GM18858 (cell line): ENCODE results near the gene IBTK.
A peak's percentile ranks its signal among the peaks of the same experiment; 100 is the strongest.
"Not testable (repeated sequence)": the region's sequence is repeated elsewhere in the genome, so short reads cannot be mapped to it uniquely, and the experiment has no call there.

ENCODE experiments used
- ATAC-seq: cut with Tn5 transposase; IDR thresholded peaks from one replicate; pipeline ENCODE4 v1.9.1; 2021; ENCODE audit not compliant: unreplicated experiment

The IBTK gene, protein sequence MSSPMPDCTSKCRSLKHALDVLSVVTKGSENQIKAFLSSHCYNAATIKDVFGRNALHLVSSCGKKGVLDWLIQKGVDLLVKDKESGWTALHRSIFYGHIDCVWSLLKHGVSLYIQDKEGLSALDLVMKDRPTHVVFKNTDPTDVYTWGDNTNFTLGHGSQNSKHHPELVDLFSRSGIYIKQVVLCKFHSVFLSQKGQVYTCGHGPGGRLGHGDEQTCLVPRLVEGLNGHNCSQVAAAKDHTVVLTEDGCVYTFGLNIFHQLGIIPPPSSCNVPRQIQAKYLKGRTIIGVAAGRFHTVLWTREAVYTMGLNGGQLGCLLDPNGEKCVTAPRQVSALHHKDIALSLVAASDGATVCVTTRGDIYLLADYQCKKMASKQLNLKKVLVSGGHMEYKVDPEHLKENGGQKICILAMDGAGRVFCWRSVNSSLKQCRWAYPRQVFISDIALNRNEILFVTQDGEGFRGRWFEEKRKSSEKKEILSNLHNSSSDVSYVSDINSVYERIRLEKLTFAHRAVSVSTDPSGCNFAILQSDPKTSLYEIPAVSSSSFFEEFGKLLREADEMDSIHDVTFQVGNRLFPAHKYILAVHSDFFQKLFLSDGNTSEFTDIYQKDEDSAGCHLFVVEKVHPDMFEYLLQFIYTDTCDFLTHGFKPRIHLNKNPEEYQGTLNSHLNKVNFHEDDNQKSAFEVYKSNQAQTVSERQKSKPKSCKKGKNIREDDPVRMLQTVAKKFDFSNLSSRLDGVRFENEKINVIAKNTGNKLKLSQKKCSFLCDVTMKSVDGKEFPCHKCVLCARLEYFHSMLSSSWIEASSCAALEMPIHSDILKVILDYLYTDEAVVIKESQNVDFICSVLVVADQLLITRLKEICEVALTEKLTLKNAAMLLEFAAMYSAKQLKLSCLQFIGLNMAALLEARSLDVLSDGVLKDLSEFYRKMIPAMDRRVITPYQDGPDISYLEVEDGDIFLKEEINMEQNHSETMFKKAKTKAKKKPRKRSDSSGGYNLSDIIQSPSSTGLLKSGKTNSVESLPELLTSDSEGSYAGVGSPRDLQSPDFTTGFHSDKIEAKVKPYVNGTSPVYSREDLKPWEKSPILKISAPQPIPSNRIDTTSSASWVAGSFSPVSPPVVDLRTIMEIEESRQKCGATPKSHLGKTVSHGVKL (N-terminal part only)

DNA sequence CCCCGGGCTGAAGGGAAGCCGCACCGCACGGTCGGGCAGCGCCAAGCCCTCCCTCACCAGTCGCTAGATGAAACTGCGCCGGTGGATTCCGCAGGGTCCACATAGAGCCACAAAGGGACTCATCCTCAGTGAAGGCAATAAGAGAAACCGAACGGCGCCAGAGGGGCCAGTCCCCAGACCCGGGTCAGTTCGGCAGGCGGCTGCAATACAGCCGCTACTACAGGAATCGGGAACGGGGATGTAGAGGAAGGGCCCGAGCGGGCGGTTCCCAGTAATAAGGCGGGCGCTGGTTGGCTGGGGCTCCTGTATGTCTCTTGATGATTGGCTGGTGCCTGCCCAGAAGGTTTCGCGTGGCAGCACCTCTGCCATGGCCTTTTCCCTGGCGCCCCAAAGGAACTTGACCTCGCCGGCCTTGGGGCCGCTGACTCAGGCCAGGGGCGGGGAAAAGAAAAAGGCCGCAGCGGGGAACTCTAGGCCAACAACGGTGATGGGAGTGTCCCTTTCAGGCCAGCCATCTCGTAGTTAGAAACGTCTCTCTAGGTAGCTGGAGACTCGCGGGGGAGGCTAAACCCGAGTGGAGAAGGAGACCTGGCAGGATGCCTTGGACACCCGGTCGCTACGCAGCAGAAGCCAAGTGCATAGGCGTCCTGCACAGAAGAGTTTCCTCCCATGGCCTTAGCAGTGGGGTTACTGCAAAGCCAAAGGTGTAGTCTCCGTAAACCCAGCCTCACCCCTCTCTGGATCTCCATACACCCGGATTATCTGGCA is at the start of gene IBTK:
IBTK (minus strand) TSS at position 240 of the 768 bp plus-strand sequence. CDS start 7,258 bp downstream, outside the sequence.
- ATAC-seq = peak; percentile 79

DNA sequence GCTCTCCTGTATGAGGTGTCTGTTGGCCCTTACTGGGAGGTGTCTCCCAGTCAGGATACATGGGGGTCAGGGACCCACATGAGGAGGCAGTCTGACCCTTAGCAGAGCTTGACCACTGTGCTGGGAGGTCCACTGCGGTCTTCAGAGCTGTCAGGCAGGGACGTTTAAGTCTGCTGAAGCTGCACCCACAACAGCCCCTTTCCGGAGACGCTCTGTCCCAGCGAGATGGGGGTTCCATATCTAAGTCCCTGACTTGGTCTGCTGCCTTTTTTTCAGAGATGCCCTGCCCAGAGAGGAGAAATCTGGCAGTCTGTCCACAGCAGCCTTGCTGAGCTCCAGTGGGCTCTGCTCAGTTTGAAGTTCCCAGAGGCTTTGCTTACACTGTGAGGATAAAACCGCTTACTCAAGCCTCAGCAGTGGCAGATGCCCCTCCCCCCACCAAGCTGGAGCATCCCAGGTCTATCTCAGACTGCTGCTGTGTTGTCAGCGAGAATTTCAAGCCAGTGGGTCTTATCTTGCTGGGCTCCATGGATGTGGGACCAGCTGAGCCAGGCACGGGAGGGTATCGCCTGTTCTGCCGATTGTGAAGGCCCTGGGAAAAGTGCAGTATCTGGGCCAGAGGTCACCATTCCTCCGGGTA is 36.3 kb upstream of the IBTK start:
- no peak for ATAC-seq

DNA sequence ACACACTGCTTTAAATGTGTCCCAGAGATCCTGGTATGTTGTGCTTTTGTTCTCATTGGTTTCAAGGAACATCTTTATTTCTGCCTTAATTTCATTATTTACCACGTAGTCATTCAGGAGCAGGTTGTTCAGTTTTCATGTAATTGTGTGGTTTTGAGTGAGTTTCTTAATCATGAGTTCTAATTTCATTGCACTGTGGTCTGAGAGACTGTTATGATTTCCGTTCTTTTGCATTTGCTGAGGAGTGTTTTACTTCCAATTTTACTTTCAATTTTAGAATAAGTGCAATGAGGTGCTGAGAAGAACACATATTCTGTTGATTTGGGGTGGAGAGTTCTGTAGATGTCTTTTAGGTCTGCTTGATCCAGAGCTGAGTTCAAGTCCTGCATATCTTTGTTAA is 34.0 kb upstream of the IBTK start:
- not testable (repeated sequence) for ATAC-seq

DNA sequence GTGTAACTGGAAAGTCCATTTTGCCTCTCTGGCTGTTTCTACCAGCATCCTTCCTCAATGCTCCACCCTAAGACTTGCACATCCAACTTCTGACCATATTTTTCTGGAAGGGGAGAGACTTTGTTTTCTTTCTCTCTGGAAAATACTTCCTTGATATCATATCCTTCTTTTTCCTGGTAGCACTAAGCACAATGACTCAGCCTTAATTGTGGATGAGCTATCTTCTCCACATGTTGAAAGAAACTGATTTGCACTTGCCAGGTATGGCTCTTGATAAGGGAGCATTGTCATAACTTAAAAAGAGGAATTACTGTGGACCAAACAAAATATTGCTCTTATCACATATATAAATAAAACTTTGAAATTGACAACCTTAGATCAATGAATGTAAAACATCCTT is 30.1 kb upstream of the IBTK start:
- ATAC-seq = no peak

DNA sequence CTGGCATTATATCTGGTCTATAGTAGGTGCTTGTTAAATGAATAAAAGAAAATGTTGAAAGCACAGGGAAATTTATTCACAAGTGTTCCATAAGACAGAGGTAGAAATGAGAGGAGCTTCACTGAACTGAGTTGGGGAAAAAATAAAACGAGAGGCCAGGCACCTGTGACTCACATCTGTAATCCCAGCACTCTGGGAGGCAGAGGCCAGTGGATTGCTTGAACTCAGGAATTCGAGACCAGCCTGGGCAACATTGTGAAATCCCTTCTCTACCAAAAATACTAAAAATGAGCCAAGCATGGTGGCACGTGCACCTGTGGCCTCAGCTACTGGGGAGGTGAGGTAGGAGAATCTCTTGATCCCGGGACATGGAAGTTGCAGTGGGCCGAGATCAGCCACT is 28.1 kb upstream of the IBTK start:
- ATAC-seq = no peak

DNA sequence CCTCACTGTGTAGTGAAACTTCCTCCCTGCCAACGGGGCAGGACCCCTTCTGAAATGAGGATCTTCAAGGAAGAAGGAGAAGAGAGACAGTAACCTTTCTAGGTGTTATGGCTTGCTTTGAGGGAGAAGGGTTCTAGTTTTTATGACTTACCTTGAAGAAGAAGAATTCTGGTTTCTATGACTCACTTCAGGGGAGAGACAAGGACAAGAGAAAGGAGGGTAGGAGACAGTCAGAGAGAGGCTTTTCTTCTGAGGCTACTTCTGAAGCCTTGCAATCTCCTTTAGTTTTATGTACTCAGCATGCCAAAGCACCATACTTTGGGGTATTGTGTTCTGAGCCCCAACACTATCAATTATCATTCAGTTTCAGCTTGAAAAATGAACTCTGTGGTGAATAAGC is 25.8 kb upstream of the IBTK start:
- no peak for ATAC-seq

DNA sequence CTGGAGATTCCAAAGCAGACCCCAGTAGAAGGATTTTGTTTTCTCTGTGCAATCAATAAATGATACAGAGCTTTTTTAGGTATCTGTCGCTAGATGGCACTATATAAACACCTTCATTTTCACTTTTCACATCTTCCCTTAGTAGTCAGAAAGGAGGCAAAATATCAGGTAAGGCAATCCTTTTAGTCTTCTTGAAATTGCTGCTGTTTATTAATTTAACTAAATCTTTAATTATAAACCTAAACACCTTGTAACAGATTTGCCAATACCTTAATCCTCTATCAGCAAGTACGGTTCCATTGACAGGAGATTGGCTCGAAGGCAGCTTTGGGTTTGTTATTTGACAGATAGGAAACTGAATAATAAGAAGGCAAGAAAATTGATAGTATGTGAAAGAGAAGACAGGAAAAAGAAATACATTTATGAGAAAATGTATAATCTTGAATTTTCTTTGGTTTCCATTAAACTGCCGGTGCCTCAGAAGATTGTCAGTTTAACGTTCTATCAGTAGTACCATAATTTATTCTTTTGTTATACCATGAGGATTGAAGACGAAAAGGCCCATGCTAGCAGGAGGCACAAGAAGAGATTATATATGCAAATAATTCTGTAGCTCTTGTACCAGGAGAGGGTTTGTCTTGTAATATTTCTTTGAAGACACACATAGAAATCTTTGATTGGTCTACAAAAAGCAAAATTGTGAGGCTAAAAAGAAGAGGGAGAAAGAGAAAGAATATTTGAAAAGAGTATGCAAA is 23.5 kb upstream of the IBTK start:
- peak; percentile 64 for ATAC-seq

DNA sequence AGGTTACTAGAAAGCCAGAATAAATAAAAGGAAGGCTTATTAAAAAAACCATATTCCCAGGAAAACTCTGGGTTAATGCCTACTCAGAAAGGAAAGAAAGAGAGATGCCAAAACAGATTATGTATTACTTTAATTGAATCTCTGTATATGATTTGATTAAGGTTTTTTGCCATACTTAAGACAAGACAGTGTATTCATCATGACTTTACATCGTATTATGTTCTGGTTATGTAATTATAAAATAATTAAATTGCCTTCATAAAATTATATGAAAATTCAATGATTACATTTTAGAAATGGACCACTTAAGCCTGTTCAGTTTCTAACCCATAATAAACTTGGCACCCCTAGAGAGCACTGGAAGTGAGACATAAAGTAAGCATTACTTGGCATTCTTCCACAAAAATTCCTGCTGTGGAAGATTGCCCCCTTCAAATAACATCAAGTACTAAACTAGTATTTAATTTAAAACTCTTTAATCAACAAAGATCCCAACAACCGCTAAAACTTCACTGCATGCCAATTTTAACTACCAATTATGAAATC is 20.8 kb upstream of the IBTK start:
- no peak for ATAC-seq

DNA sequence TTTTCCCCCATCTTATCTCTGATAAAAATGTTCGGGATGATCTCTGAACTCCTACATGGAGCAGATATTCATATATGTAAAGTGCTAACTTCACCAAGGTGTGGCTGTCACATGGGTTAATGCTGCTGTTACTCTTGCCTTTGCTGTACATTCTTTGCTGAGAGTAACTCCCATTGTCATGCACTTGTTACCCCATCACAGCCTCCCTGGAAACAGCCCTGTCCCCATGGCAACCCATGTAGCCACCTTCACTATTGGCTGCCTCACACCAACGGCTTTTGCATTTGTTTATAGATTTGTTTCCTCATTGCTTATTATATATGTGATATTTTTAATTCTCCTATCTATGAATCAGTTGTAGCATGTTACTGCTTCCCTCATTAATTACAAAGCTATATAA is 17.3 kb upstream of the IBTK start:
- no peak for ATAC-seq

DNA sequence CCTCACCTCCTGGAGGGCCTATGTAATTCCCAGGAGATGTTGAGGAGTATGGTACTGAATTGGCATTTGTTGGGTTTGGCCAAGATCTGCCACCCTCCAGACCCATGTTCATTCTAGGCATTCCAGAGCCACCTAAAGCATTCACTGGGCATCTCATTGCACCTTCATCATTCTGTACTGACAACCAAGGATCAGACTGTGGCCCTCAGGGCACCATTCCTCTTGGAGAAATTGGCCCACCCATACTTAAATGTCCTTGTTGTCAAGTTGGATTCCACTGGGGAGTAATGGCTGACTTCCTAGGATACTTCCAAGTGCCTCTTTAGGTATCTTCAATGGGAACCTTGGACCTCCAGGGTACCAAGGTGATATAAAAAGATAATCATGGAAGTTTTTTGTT is 16.8 kb upstream of the IBTK start:
- ATAC-seq = no peak

DNA sequence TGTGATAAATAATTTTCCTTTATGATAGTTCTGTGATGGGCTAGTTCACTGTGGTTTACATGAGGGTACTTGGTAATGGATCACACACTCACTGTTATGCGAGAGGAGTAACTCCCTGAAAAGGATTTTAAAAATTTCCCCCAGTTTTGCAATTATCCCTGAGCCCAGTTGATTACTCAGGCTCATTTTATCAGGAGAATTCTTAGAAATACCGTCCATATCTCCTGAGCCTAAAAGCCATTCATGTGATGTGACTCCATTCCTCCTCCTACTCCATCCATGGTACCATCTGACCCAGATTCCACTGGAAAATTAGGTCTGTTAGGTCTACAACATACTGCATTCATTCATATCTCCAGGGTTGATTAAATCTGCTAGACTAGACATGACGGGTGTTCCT is 16.4 kb upstream of the IBTK start:
- ATAC-seq = no peak

DNA sequence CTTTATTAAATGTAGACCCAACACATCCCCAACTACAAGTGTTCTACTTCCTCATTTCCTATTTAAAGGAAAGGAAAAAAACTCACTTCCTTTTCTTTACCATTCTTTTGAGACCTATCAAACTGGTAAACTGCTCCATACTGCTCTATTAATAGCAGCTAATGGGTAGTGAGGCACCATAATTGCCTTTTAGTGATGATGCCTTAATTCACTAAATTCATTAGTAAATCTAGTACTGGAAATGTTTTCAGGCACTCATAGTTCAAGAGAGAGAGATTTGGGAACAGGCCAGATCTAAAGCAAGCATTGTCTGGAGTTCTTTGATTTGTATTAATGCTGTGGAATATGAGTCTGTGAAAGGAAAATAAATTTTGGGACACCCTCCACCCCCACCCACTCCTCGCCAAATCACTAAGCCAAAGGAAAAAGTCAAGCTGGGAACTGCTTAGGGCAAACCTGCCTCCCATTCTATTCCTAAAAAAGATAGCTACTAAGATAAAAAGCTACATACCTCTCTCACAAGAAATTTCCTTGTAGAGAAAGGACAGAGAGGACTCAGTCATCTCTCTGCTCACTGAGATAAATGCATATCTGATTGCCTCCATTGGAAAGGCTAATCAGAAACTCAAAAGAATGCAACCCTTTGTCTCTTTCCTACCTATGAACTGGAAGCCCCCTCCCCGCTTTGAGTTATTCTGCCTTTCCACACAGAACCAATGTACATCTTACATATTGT is 13.6 kb upstream of the IBTK start:
- ATAC-seq = no peak

DNA sequence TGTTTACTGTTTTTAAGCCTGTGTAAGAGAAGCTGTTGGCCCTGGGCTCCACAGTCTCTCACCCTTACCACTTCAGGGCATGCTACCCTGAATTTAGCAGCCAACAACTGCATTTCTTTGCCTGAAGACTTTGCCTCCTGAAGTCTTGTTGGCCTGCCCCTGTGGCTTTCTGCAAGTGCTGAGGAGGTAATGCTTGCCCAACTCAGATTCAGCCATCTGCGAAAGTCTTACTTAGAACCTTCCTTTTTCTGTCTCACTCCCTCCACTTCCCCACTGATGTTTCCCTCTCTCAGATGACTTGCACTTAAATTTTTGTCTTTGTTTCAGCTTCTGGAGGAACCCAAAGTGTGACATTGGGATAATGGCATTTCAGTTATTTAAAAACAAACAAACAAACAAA is 11.8 kb upstream of the IBTK start:
- no peak for ATAC-seq

DNA sequence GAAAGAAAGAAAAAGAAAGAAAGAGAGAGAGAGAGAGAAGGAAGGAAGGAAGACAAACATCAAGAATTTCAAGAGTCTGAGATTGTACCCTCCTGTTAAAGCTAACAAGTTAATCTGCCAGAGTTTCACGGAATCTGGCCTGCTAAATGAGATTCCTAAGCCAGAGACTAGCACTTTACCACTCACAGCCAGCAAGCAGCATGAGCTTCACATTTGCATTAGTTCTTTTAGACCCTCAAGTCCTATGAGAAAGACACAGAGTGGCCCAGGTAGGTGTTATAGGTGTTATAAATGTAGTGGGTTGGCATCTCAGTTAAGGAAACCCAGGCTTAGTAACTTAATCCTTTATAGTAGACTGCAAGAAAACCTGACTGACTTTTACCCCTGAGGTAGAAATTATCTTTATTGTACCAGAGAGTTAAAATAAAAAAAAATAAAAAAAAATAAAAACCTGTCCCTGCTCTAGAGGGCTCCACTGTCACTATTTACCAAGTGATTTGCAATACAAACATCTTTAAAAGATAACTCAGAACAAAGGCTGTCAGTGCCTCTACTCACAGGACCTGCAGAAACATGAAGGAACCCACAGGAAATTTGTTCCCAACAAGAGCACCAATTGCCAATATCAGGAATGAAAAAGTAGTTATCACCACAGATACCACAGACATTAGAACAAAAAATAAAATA is 9.7 kb upstream of the IBTK start:
- no peak for ATAC-seq

DNA sequence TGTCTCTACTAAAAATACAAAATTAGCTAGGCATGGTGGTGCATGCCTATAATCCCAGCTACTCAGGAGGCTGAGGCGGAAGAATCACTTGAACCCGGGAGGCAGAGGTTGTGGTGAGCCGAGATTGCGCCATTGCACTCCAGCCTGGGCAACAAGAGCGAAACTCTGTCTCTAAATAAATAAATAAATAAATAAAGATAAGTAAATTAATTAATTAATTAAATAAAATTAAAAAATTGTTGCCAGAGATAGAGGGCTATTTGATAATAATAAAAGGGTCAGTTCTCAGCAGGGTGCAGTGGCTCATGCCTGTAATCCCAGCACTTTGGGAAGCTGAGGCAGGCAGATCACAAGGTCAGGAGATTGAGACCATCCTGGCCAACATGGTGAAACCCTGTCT is 7.2 kb upstream of the IBTK start:
- not testable (repeated sequence) for ATAC-seq

DNA sequence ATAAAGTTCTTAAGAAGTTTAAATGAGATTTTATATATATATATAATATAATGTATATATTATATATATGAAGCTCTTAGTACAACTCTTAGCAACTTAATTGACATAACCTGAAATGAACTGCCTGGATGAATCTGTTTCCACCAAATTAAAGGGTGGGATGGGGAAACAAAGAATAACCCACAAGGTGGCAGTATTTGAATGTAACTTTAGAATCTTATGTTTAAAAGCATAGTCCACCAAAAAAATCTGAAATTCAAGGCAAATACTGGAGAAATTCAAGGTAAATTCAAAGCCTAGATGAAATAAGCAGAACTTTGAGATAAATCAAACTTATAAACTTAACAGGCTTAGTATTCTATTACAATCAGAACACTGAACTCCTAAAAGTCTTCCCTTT is 4.4 kb upstream of the IBTK start:
- ATAC-seq = no peak

DNA sequence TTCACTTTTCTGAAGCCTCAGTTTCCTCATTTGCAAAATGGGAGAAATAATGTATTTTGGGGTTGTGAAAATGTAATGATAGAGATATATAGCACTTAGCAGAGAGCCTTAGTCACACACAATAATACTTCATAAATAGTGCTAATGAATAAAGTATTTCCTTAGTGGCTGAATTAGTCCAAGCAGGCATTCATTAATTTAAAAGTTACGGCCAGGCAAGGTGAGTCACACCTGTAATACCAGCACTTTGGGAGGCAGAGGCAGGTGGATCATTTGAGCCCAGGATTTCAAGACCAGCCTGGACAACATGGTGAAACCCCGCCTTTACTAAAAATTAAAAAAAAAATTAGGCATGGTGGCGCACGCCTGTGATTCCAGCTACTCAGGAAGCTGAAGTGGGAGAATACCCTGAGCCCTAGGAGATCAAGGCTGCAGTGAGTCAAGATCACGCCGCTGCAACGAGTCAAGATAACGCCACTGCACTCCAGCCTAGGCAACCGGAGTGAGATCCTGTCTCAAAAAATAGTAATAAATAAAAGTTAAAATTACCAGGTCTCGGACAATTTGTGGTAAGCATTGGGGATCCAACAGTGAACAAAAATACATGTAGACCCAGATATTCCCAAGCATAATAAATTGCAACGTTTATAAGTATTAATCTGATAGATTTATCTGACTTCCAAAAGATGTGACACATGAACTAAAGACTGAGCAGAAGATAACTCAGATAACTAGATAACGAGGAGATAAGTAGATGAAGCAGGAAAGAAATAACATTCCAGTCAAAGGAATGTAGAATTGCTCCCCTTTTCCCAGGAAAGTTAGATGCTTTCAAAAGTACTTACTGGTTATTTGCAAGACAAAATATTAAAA is 2.1 kb upstream of the IBTK start:
- ATAC-seq = no peak
